Endothelial cell of umbilical vein (primary cell): ENCODE measurements around the gene PURB. TPM values are rescaled to one million over a fixed set of nuclear protein-coding genes. Genes with fewer than 3 reads are reported as not detected.
A peak's percentile ranks its signal among the peaks of the same experiment; 100 is the strongest.

Experiments used
- BruUV-seq: library from RNA; stranded (reverse); fragments of 400-500 nt; replicated peaks from 2 replicates; lab custom pipeline; 2021; lab: Mats Ljungman, UMichigan
- CTCF ChIA-PET: fragments of 300-600, 350-600 bp; sonication (Branson Sonifier 250); formaldehyde crosslinking; loops from one replicate; lab custom pipeline; 2021; ENCODE audit warnings: antibody characterized with exemption, inconsistent platforms; lab: Charles Lee
- POLR2A ChIA-PET: fragments of 300-600, 350-600 bp; sonication (Branson Sonifier 250); formaldehyde crosslinking; loops from one replicate; lab custom pipeline; 2021; ENCODE audit warnings: antibody characterized with exemption, inconsistent platforms; lab: Charles Lee
- DNase-seq: peaks from one replicate; pipeline ENCODE4 v3.0.0-alpha.2; 2011; ENCODE audit warnings: low read depth, low spot score
- FAIRE-seq: peaks from 2 replicates; lab custom pipeline; 2011; peaks lifted over from hg19 to GRCh38; lab: Jason Lieb, UNC
- H2AFZ ChIP-seq: 2 replicates; pipeline ENCODE4 v1.6.0; 2012; ENCODE audit warnings: low read depth, low read length, control low read depth, inconsistent platforms
- H3K27ac ChIP-seq: 2 replicates; pipeline ENCODE4 v1.5.1; 2011; ENCODE audit warnings: low read depth, mild to moderate bottlenecking, control low read depth, low read length, moderate library complexity; ENCODE audit not compliant: insufficient read depth
- H3K27me3 ChIP-seq, 2 experiments: 2 replicates each; pipeline versions ENCODE4 v1.6.0 to v1.6.1; 2011; ENCODE audit warnings: low read length in 2 of 2, mixed read lengths in 1 of 2; ENCODE audit not compliant: control insufficient read depth in 2 of 2, insufficient read depth in 2 of 2
- H3K36me3 ChIP-seq, 2 experiments: 2 replicates in 1 of 2; 3 replicates in 1 of 2; pipeline ENCODE4 v1.5.1; 2011; ENCODE audit warnings: low read length in 2 of 2, mild to moderate bottlenecking in 1 of 2, moderate library complexity in 1 of 2; ENCODE audit not compliant: control insufficient read depth in 2 of 2, insufficient read depth in 2 of 2; ENCODE audit errors: extremely low read depth in 1 of 2
- H3K4me1 ChIP-seq: 3 replicates; pipeline ENCODE4 v1.5.1; 2011; ENCODE audit warnings: mild to moderate bottlenecking, low read length; ENCODE audit not compliant: control insufficient read depth, insufficient read depth; ENCODE audit errors: extremely low read depth
- H3K4me2 ChIP-seq: 2 replicates; pipeline ENCODE4 v1.6.1; 2011; ENCODE audit warnings: low read length, control low read depth, mixed read lengths; ENCODE audit not compliant: insufficient read depth
- H3K4me3 ChIP-seq, 3 experiments: fragments of 200-600 bp in 1 of 3; sonication (generic), shearing (Covaris generic) in 1 of 3; replicated peaks in 1 of 3; 2 replicates each; pipeline ENCODE4 v1.5.1; 2011 to 2016; ENCODE audit warnings: control low read depth in 3 of 3, low read length in 3 of 3, mild to moderate bottlenecking in 2 of 3, inconsistent platforms in 1 of 3, low read depth in 1 of 3, moderate library complexity in 1 of 3; ENCODE audit not compliant: insufficient read depth in 1 of 3
- H3K79me2 ChIP-seq: 2 replicates; pipeline ENCODE4 v1.6.0; 2012; ENCODE audit warnings: low read length, inconsistent platforms; ENCODE audit not compliant: control insufficient read depth, insufficient read depth
- H3K9ac ChIP-seq: replicated peaks from 2 replicates; pipeline ENCODE3; 2011; ENCODE audit warnings: low read length, control low read depth; ENCODE audit not compliant: insufficient read depth; ENCODE audit errors: extremely low read depth
- H3K9me1 ChIP-seq: replicated peaks from 3 replicates; pipeline ENCODE4 v1.6.0; 2011; ENCODE audit warnings: mild to moderate bottlenecking, low read length; ENCODE audit not compliant: control insufficient read depth, insufficient read depth; ENCODE audit errors: extremely low read depth
- H3K9me3 ChIP-seq: replicated peaks from 2 replicates; pipeline ENCODE4 v1.5.1; 2012; ENCODE audit warnings: low read length, inconsistent platforms; ENCODE audit not compliant: control insufficient read depth, insufficient read depth
- H4K20me1 ChIP-seq: replicated peaks from 2 replicates; pipeline ENCODE3; 2011; ENCODE audit warnings: mild to moderate bottlenecking, low read length; ENCODE audit not compliant: control insufficient read depth, insufficient read depth; ENCODE audit errors: extremely low read depth
- EZH2 ChIP-seq: IDR thresholded peaks from 2 replicates; pipeline ENCODE4 v1.6.1; 2012; ENCODE audit warnings: borderline replicate concordance, low read depth, mild to moderate bottlenecking, moderate library complexity, low read length, inconsistent platforms; ENCODE audit not compliant: severe bottlenecking
- FOS ChIP-seq: IDR thresholded peaks from 2 replicates; pipeline ENCODE4 v1.6.1; 2011; ENCODE audit warnings: mild to moderate bottlenecking, low read length, moderate library complexity, borderline replicate concordance; ENCODE audit not compliant: insufficient read depth
- GATA2 ChIP-seq: IDR thresholded peaks from 2 replicates; pipeline ENCODE4 v1.7.0; 2011; ENCODE audit warnings: low read depth, mild to moderate bottlenecking, moderate library complexity, mixed read lengths, low read length; ENCODE audit not compliant: insufficient read length, insufficient read depth
- JUN ChIP-seq: IDR thresholded peaks from 2 replicates; pipeline ENCODE4 v1.6.1; 2011; ENCODE audit warnings: borderline replicate concordance, low read depth; ENCODE audit not compliant: insufficient read length, insufficient read depth
- MYC ChIP-seq: IDR thresholded peaks from one replicate; pipeline ENCODE4 v1.6.1; 2011; ENCODE audit warnings: mild to moderate bottlenecking, low read depth, low read length
- POLR2A ChIP-seq: IDR thresholded peaks from 2 replicates; pipeline ENCODE4 v1.6.1; 2012; ENCODE audit warnings: low read depth, mild to moderate bottlenecking, control low read depth, low read length
- POLR2AphosphoS5 ChIP-seq: IDR thresholded peaks from 2 replicates; pipeline ENCODE4 v1.6.1; 2012; ENCODE audit warnings: low read depth, mild to moderate bottlenecking, control low read depth, low read length, moderate library complexity; ENCODE audit not compliant: insufficient read depth
- dilution Hi-C: fragments of 300-500 bp; cut with MboI; formaldehyde crosslinking; loops from one replicate; pipeline ENCODE4 v1.15.0; 2019; ENCODE audit warnings: low sequenced_read_pairs; ENCODE audit not compliant: extremely low pct_ligation_motif_present
- intact Hi-C: fragments of 100-400 bp; cut with micrococcal nuclease; formaldehyde crosslinking; loops from one replicate; pipeline ENCODE4 v1.10.0; 2022
- polyA plus RNA-seq, 4 experiments: library from polyadenylated mRNA; depleted of rRNA in 3 of 4; stranded (reverse) in 3 of 4; unstranded in 1 of 4; fragments of >200 nt; gene quantifications; 2 replicates each; pipeline versions ENCODE4 v1.2.1 to v1.2.3, GENCODE V29; 2011 to 2012; ENCODE audit warnings: missing spikeins in 1 of 4
- total RNA-seq: library from RNA; stranded (reverse); gene quantifications from 2 replicates; pipeline ENCODE4 v1.2.3, GENCODE V29; 2021
- TF ChIP-seq, protein P1 (sequence below): IDR thresholded peaks from 2 replicates; pipeline ENCODE4 v1.6.1; 2011; ENCODE audit not compliant: insufficient read depth, insufficient read length
- TF ChIP-seq, protein P2 (sequence below), 2 donors: IDR thresholded peaks; 1 replicate in 1 of 2; 2 replicates in 1 of 2; pipeline ENCODE4 v1.5.1; 2011; ENCODE audit warnings: low read length in 2 of 2, mild to moderate bottlenecking in 2 of 2, moderate library complexity in 2 of 2, control low read depth in 1 of 2, inconsistent platforms in 1 of 2, low read depth in 1 of 2; ENCODE audit not compliant: insufficient read depth in 1 of 2; ENCODE audit errors: extremely low read depth in 1 of 2

Gene PURB
- total and polyA plus RNA-seq, 2 donors (not counting 3 experiments of a cell fraction or from before 2014, with no cell fraction given): 2.7 to 25.5 TPM

DNA sequence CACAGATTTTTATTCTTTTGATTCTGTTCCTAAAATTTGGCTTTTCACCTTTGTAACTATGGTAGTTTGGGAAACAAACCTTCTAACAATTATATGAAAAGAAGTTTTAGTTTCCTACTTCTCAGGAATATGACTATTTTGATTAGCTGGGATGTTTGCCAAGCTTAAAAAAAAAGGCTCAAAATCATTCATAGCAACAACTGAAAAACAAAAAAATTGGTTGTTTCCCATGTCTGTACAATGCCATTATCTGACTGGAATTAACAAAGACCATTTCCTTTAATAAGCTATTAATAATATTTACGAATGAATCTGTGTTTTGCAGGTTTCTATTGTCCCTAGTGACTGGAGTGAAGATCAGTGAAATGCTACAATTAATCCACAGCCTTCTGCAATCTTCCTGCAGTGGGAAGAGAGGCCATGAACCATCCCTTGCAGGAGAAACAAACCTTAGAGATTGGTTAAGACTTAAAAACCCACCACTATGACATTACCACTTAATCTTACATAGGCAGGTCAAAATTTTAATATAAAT is 4.2 kb downstream of the PURB start:
- Histone ChIP-seq H3K9me3 (no peaks in the 10 kb centered on the region), H2AFZ (no peak overlapping the region), H3K79me2 (peaks cover 66% of the 10 kb centered on the region), H3K36me3 (peaks cover 0 to 2% of the 10 kb centered on the region in 2 experiments), H4K20me1 (peaks cover 11% of the 10 kb centered on the region), H3K9ac (peak overlapping the region; percentile 58), H3K4me3 (peak overlapping the region in 2 of 3 experiments; percentile 8 to 78), H3K27me3 (no peaks in the 10 kb centered on the region), H3K4me2 (peak overlapping the region; percentile 89), H3K27ac (peak overlapping the region; percentile 42), H3K4me1 (peaks cover 47% of the 10 kb centered on the region), H3K9me1 (no peaks in the 10 kb centered on the region)
- FAIRE-seq: peak; percentile 31
- intact Hi-C loops: no loop called here
- POLR2A ChIA-PET: interaction anchor here (0.7 to 2.4 kb wide), 6 partner anchors 12 to 265 kb away, joined by 3 to 10 read pairs (median 4); partner anchors contain the start of gene CCM2
- TF ChIP-seq JUN: no peak
- TF ChIP-seq POLR2AphosphoS5: no peak
- no peak for TF ChIP-seq GATA2
- no peak for TF ChIP-seq FOS
- TF ChIP-seq POLR2A: no peak
- TF ChIP-seq, protein P1, sequence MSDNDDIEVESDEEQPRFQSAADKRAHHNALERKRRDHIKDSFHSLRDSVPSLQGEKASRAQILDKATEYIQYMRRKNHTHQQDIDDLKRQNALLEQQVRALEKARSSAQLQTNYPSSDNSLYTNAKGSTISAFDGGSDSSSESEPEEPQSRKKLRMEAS: no peak
- TF ChIP-seq EZH2: no peak
- TF ChIP-seq, protein P2, sequence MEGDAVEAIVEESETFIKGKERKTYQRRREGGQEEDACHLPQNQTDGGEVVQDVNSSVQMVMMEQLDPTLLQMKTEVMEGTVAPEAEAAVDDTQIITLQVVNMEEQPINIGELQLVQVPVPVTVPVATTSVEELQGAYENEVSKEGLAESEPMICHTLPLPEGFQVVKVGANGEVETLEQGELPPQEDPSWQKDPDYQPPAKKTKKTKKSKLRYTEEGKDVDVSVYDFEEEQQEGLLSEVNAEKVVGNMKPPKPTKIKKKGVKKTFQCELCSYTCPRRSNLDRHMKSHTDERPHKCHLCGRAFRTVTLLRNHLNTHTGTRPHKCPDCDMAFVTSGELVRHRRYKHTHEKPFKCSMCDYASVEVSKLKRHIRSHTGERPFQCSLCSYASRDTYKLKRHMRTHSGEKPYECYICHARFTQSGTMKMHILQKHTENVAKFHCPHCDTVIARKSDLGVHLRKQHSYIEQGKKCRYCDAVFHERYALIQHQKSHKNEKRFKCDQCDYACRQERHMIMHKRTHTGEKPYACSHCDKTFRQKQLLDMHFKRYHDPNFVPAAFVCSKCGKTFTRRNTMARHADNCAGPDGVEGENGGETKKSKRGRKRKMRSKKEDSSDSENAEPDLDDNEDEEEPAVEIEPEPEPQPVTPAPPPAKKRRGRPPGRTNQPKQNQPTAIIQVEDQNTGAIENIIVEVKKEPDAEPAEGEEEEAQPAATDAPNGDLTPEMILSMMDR (IDR thresholded peaks at IDR 0.05; ENCODE audit: extremely low read depth in 1 of 2, insufficient read depth in 1 of 2, low read depth in 1 of 2, low read length in 2 of 2): no peak
- TF ChIP-seq MYC: no peak
- DNase-seq: peak; percentile 82
- dilution Hi-C loops: no loop called here
- CTCF ChIA-PET: interaction anchor here (0.6 to 3.5 kb wide), 11 partner anchors 9 to 255 kb away, joined by 3 to 41 read pairs (median 4); partner anchors contain the start of gene H2AZ2
- no TSS peak for BruUV-seq
